Endothelial cell (in vitro differentiated cells): ENCODE data around the gene TMEM132D. TPM values are rescaled to one million over a fixed set of nuclear protein-coding genes. Genes with fewer than 3 reads are reported as not detected.

Experiments used
- DNase-seq: peaks from one replicate; pipeline ENCODE4 v3.0.0; 2021; ENCODE audit warnings: low spot score
- H3K27ac Mint-ChIP-seq: one replicate; pipeline ENCODE4 v1.8.0; 2021; ENCODE audit warnings: mixed read lengths, inconsistent platforms; ENCODE audit not compliant: unreplicated experiment
- H3K27me3 Mint-ChIP-seq: one replicate; pipeline ENCODE4 v1.8.0; 2021; ENCODE audit warnings: mild to moderate bottlenecking, moderate library complexity, mixed read lengths, inconsistent platforms; ENCODE audit not compliant: unreplicated experiment
- H3K36me3 Mint-ChIP-seq: one replicate; pipeline ENCODE4 v1.8.0; 2021; ENCODE audit warnings: mild to moderate bottlenecking, low read depth, mixed read lengths, inconsistent platforms; ENCODE audit not compliant: unreplicated experiment
- H3K4me1 Mint-ChIP-seq: one replicate; pipeline ENCODE4 v1.8.0; 2021; ENCODE audit warnings: mild to moderate bottlenecking, mixed read lengths, inconsistent platforms; ENCODE audit not compliant: unreplicated experiment
- H3K4me3 Mint-ChIP-seq: one replicate; pipeline ENCODE4 v1.8.0; 2021; ENCODE audit warnings: mild to moderate bottlenecking, mixed read lengths, inconsistent platforms; ENCODE audit not compliant: unreplicated experiment
- H3K9me3 Mint-ChIP-seq: one replicate; pipeline ENCODE4 v1.8.0; 2021; ENCODE audit warnings: mixed read lengths, inconsistent platforms; ENCODE audit not compliant: unreplicated experiment
- total RNA-seq: library from RNA; stranded (reverse); fragmentation: NEBNext Ultra II Directional; extraction: Animal tissue kit (Norgen Biotek cat#: 25700); gene quantifications from one replicate; pipeline ENCODE4 v1.2.1, GENCODE V29; 2021; ENCODE audit not compliant: unreplicated experiment
- TF ChIP-seq, protein P1 (sequence below): fragments of 200-600 bp; sonication (generic); IDR thresholded peaks from one replicate; pipeline ENCODE4 v1.5.0; 2021; ENCODE audit warnings: antibody characterized with exemption; ENCODE audit not compliant: unreplicated experiment

The TMEM132D gene
- total RNA-seq, 1 donor from 2014 or later, result not detected

GRCh38 chr12:129673806-129674205 is 230.0 kb downstream of the TMEM132D start:
- Mint-ChIP-seq H3K4me3 (no peak overlapping the region), H3K36me3 (peaks cover 6% of the 10 kb centered on the region)
- TF ChIP-seq, protein P1, sequence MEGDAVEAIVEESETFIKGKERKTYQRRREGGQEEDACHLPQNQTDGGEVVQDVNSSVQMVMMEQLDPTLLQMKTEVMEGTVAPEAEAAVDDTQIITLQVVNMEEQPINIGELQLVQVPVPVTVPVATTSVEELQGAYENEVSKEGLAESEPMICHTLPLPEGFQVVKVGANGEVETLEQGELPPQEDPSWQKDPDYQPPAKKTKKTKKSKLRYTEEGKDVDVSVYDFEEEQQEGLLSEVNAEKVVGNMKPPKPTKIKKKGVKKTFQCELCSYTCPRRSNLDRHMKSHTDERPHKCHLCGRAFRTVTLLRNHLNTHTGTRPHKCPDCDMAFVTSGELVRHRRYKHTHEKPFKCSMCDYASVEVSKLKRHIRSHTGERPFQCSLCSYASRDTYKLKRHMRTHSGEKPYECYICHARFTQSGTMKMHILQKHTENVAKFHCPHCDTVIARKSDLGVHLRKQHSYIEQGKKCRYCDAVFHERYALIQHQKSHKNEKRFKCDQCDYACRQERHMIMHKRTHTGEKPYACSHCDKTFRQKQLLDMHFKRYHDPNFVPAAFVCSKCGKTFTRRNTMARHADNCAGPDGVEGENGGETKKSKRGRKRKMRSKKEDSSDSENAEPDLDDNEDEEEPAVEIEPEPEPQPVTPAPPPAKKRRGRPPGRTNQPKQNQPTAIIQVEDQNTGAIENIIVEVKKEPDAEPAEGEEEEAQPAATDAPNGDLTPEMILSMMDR, result no peak

DNA sequence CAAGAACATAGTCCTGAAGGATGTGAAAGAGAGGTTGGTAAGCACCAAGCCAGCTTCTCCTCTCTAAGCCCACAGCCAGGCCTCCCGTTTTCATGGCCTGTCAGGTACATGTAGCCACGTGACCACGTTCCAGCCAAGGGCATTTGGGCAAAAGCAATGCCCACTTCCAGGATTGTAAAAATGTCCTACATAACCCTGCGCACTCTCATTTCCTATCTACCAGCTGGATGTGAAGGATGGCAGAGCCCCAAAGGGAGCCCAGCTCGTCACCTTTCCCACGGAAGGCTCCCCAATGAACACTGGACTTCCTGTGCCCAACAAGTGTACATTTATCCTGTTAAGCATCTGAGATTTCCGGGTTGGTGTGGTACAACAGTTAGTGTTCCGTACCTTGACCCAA is 231.7 kb downstream of the TMEM132D start:
- DNase-seq, result no peak
- Mint-ChIP-seq H3K27ac (no peak overlapping the region), H3K9me3 (peaks cover 37% of the 10 kb centered on the region), H3K36me3 (peaks cover 6% of the 10 kb centered on the region), H3K4me1 (no peaks in the 10 kb centered on the region), H3K4me3 (no peak overlapping the region), H3K27me3 (peaks cover 1% of the 10 kb centered on the region)
- TF ChIP-seq, protein P1, result no peak

More at GRCh38 chr12:129673806-129674205, 230.0 kb downstream of the TMEM132D start:
- H3K9me3 Mint-ChIP-seq, result peaks cover 43% of the 10 kb centered on the region
- H3K27me3 Mint-ChIP-seq, result peaks cover 2% of the 10 kb centered on the region
- no peak for DNase-seq
- H3K4me1 Mint-ChIP-seq, result no peaks in the 10 kb centered on the region
- H3K27ac Mint-ChIP-seq, result no peak overlapping the region

GRCh38 chr12:129670256-129670920 is 233.4 kb downstream of the TMEM132D start:
- peaks cover 26% of the 10 kb centered on the region for H3K9me3 Mint-ChIP-seq
- no peaks in the 10 kb centered on the region for H3K27me3 Mint-ChIP-seq
- no peaks in the 10 kb centered on the region for H3K36me3 Mint-ChIP-seq
- no peak overlapping the region for H3K4me3 Mint-ChIP-seq
- H3K27ac Mint-ChIP-seq, result no peak overlapping the region
- no peak for DNase-seq
- H3K4me1 Mint-ChIP-seq, result no peaks in the 10 kb centered on the region
- TF ChIP-seq, protein P1, result no peak

DNA sequence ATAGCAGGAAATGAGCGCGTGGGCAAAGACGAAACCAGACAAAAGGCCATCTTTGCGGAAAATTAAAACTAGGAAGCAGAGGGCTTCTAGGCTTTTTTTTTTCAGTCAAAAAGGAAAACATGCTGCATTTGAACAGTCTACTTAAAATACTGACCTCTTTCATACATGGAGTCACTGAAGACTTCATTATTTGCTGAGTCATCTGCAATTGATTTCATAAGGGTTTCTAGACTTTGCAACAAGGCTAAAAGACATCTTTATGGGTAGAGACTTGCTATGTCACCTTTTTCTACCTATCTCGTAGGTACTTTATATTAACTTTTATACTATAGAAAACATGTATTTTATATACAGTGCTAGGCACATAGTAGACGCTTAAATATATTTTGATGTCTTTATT is 238.4 kb downstream of the TMEM132D start:
- DNase-seq, result no peak
- no peaks in the 10 kb centered on the region for H3K36me3 Mint-ChIP-seq
- no peaks in the 10 kb centered on the region for H3K4me1 Mint-ChIP-seq
- peaks cover 18% of the 10 kb centered on the region for H3K9me3 Mint-ChIP-seq
- H3K27me3 Mint-ChIP-seq, result no peaks in the 10 kb centered on the region
- TF ChIP-seq, protein P1, result no peak
- H3K4me3 Mint-ChIP-seq, result no peak overlapping the region
- H3K27ac Mint-ChIP-seq, result no peak overlapping the region

GRCh38 chr12:129662234-129662633 is 241.6 kb downstream of the TMEM132D start:
- no peaks in the 10 kb centered on the region for H3K4me1 Mint-ChIP-seq
- H3K9me3 Mint-ChIP-seq, result peaks cover 25% of the 10 kb centered on the region
- no peak overlapping the region for H3K4me3 Mint-ChIP-seq
- TF ChIP-seq, protein P1, result no peak
- no peak overlapping the region for H3K27ac Mint-ChIP-seq
- H3K27me3 Mint-ChIP-seq, result no peaks in the 10 kb centered on the region
- H3K36me3 Mint-ChIP-seq, result no peaks in the 10 kb centered on the region
- no peak for DNase-seq
